HEK293 (cell line): ENCODE data around the gene FHL5.

ENCODE experiments used
- CTCF ChIA-PET: fragments of 350-600 bp; formaldehyde crosslinking; extraction: SDS; loops from one replicate; lab custom pipeline; 2021; ENCODE audit warnings: antibody characterized with exemption; lab: Yijun Ruan, JAX
- POLR2A ChIA-PET: fragments of 300-600 bp; formaldehyde crosslinking; extraction: SDS; loops from one replicate; lab custom pipeline; 2020; ENCODE audit warnings: antibody characterized with exemption, inconsistent platforms; lab: Yijun Ruan, JAX
- H3K27ac ChIP-seq: fragments of 200-500 bp; sonication (Bioruptor generic); 2 replicates; pipeline ENCODE4 v1.5.1; 2014; ENCODE audit warnings: low read depth, low read length, control low read depth, inconsistent platforms; ENCODE audit errors: extremely low read depth
- H3K36me3 ChIP-seq, 2 experiments: fragments of 200-500 bp in 1 of 2; sonication (Bioruptor generic) in 1 of 2; 1 replicate in 1 of 2; 2 replicates in 1 of 2; pipeline ENCODE4 v1.5.1; 2014 to 2017; ENCODE audit warnings: inconsistent platforms in 2 of 2, low read length in 2 of 2; ENCODE audit not compliant: control insufficient read depth in 2 of 2, insufficient read depth in 1 of 2
- H3K4me1 ChIP-seq: fragments of 200-500 bp; sonication (Bioruptor generic); 2 replicates; pipeline ENCODE4 v1.5.1; 2014; ENCODE audit warnings: mild to moderate bottlenecking, low read length, inconsistent platforms; ENCODE audit not compliant: control insufficient read depth, insufficient read depth
- H3K4me3 ChIP-seq: 2 replicates; pipeline ENCODE4 v1.5.1; 2011; ENCODE audit warnings: low read depth, mild to moderate bottlenecking, control low read depth, low read length, moderate library complexity
- H3K9me3 ChIP-seq: fragments of 200-500 bp; sonication (Bioruptor generic); 2 replicates; pipeline ENCODE4 v1.5.1; 2014; ENCODE audit warnings: low read depth, low read length, inconsistent platforms; ENCODE audit not compliant: control insufficient read depth, insufficient read depth
- ELK4 ChIP-seq: IDR thresholded peaks from 2 replicates; pipeline ENCODE4 v1.6.1; 2011; ENCODE audit warnings: mild to moderate bottlenecking, low read depth, low read length, borderline replicate concordance
- GLI4 ChIP-seq: fragments of 450-650 bp; formaldehyde crosslinking; IDR thresholded peaks from 2 replicates; pipeline ENCODE4 v1.5.1; 2016; ENCODE audit warnings: missing biosample characterization, missing genetic modification characterization
- HOXA7 ChIP-seq: sonication (generic); formaldehyde crosslinking; IDR thresholded peaks from 2 replicates; pipeline ENCODE4 v1.8.1; 2022; ENCODE audit warnings: missing genetic modification reagents, borderline replicate concordance
- KLF16 ChIP-seq: fragments of 450-650 bp; formaldehyde crosslinking; IDR thresholded peaks from 2 replicates; pipeline ENCODE4 v1.5.1; 2017; ENCODE audit warnings: missing biosample characterization, missing genetic modification characterization
- OVOL3 ChIP-seq: fragments of 450-650 bp; formaldehyde crosslinking; IDR thresholded peaks from 2 replicates; pipeline ENCODE4 v1.5.1; 2016; ENCODE audit warnings: missing biosample characterization, missing genetic modification characterization
- SALL2 ChIP-seq: fragments of 450-650 bp; formaldehyde crosslinking; IDR thresholded peaks from 2 replicates; pipeline ENCODE4 v1.5.0; 2017; ENCODE audit warnings: missing biosample characterization, mild to moderate bottlenecking, missing genetic modification characterization, borderline replicate concordance
- SCRT2 ChIP-seq: fragments of 450-650 bp; formaldehyde crosslinking; IDR thresholded peaks from 2 replicates; pipeline ENCODE4 v1.5.1; 2016; ENCODE audit warnings: missing biosample characterization, missing genetic modification characterization
- TRIM28 ChIP-seq: IDR thresholded peaks from 2 replicates; pipeline ENCODE4 v1.6.1; 2011; ENCODE audit warnings: low read length, control low read depth, borderline replicate concordance
- ZBTB8A ChIP-seq: fragments of 450-650 bp; formaldehyde crosslinking; IDR thresholded peaks from 2 replicates; pipeline ENCODE4 v1.5.1; 2016; ENCODE audit warnings: missing biosample characterization, missing genetic modification characterization
- ZNF157 ChIP-seq: fragments of 450-650 bp; formaldehyde crosslinking; IDR thresholded peaks from 2 replicates; pipeline ENCODE4 v1.5.1; 2016; ENCODE audit warnings: missing biosample characterization, missing genetic modification characterization
- ZNF174 ChIP-seq: fragments of 450-650 bp; formaldehyde crosslinking; IDR thresholded peaks from 2 replicates; pipeline ENCODE4 v1.5.0; 2017; ENCODE audit warnings: missing biosample characterization, mild to moderate bottlenecking, missing genetic modification characterization
- ZNF354C ChIP-seq: fragments of 450-650 bp; formaldehyde crosslinking; IDR thresholded peaks from 2 replicates; pipeline ENCODE4 v1.5.1; 2016; ENCODE audit warnings: missing biosample characterization, missing genetic modification characterization, low read depth, borderline replicate concordance
- ZNF366 ChIP-seq: fragments of 450-650 bp; formaldehyde crosslinking; conservative IDR thresholded peaks from 2 replicates; pipeline ENCODE4 v1.5.1; 2016; ENCODE audit warnings: missing biosample characterization, missing genetic modification characterization
- ZNF391 ChIP-seq: fragments of 450-650 bp; formaldehyde crosslinking; IDR thresholded peaks from 2 replicates; pipeline ENCODE4 v1.5.1; 2016; ENCODE audit warnings: low read depth, missing biosample characterization, missing genetic modification characterization, borderline replicate concordance
- ZNF530 ChIP-seq: fragments of 450-650 bp; formaldehyde crosslinking; IDR thresholded peaks from 2 replicates; pipeline ENCODE4 v1.5.1; 2016; ENCODE audit warnings: low read depth, missing biosample characterization, missing genetic modification characterization
- ZNF560 ChIP-seq: fragments of 450-650 bp; formaldehyde crosslinking; IDR thresholded peaks from 2 replicates; pipeline ENCODE4 v1.5.1; 2017; ENCODE audit warnings: missing biosample characterization, missing genetic modification characterization, borderline replicate concordance
- ZNF585B ChIP-seq: fragments of 450-650 bp; formaldehyde crosslinking; IDR thresholded peaks from 2 replicates; pipeline ENCODE4 v1.5.1; 2016; ENCODE audit warnings: missing biosample characterization, missing genetic modification characterization
- ZNF624 ChIP-seq: fragments of 450-650 bp; formaldehyde crosslinking; IDR thresholded peaks from 2 replicates; pipeline ENCODE4 v1.5.1; 2017; ENCODE audit warnings: missing biosample characterization, missing genetic modification characterization
- ZNF747 ChIP-seq: fragments of 450-650 bp; formaldehyde crosslinking; IDR thresholded peaks from 2 replicates; pipeline ENCODE4 v1.5.1; 2016; ENCODE audit warnings: missing biosample characterization, missing genetic modification characterization
- ZSCAN23 ChIP-seq: fragments of 450-650 bp; formaldehyde crosslinking; IDR thresholded peaks from 2 replicates; pipeline ENCODE4 v1.5.1; 2016; ENCODE audit warnings: missing biosample characterization, missing genetic modification characterization
- TF ChIP-seq, protein P1 (sequence below): fragments of 450-650 bp; formaldehyde crosslinking; IDR thresholded peaks from 2 replicates; pipeline ENCODE4 v1.5.1; 2016; ENCODE audit warnings: missing biosample characterization, missing genetic modification characterization
- TF ChIP-seq, protein P2 (sequence below): fragments of 450-650 bp; formaldehyde crosslinking; IDR thresholded peaks from 2 replicates; pipeline ENCODE4 v1.5.1; 2016; ENCODE audit warnings: missing biosample characterization, missing genetic modification characterization, borderline replicate concordance
- TF ChIP-seq, protein P3 (sequence below): fragments of 450-650 bp; formaldehyde crosslinking; IDR thresholded peaks from 2 replicates; pipeline ENCODE4 v1.5.1; 2016; ENCODE audit warnings: missing biosample characterization, missing genetic modification characterization

The FHL5 gene

DNA sequence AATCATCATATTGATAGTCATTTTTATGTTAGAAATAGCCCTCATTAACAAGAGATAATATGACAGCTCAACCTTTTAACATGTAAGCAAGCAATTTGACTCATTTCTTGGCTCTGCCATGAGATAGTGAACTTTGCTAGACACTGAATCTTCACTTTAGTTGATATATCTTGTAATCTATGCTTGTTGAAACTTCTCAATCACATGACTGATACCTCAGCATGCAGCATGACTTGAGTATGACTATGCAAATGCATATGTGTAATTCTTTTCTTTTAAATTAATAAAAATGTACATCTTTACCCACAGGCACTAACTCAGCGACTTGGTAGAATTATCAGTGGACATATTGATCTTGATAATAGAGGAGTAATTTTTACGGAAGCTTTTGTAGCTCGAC, 34.7 kb upstream of the FHL5 start:
- TF ChIP-seq ZNF157: no peak
- TF ChIP-seq GLI4 (tag by site-specific recombination): no peak
- TF ChIP-seq ZNF391: no peak
- TF ChIP-seq ZBTB8A (tag by site-specific recombination): no peak
- TF ChIP-seq, protein P1, sequence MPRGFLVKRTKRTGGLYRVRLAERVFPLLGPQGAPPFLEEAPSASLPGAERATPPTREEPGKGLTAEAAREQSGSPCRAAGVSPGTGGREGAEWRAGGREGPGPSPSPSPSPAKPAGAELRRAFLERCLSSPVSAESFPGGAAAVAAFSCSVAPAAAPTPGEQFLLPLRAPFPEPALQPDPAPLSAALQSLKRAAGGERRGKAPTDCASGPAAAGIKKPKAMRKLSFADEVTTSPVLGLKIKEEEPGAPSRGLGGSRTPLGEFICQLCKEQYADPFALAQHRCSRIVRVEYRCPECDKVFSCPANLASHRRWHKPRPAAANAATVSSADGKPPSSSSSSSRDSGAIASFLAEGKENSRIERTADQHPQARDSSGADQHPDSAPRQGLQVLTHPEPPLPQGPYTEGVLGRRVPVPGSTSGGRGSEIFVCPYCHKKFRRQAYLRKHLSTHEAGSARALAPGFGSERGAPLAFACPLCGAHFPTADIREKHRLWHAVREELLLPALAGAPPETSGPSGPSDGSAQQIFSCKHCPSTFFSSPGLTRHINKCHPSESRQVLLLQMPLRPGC (tag by site-specific recombination): no peak
- TF ChIP-seq ZSCAN23 (tag by site-specific recombination): no peak
- no peak for TF ChIP-seq ELK4
- no peak for TF ChIP-seq KLF16 (tag by site-specific recombination)
- no peak for TF ChIP-seq ZNF585B (tag by site-specific recombination)
- TF ChIP-seq SALL2 (tag by site-specific recombination): no peak
- H3K4me1 ChIP-seq: no peaks in the 10 kb centered on the region
- no peak overlapping the region for H3K27ac ChIP-seq
- CTCF ChIA-PET: interaction anchor here (0.6 to 1.2 kb wide), 2 partner anchors 15 to 306 kb away, joined by 3 to 4 read pairs; no protein-coding TSS in a partner anchor
- no peak overlapping the region for H3K4me3 ChIP-seq
- peaks cover 27 to 74% of the 10 kb centered on the region in 2 experiments for H3K36me3 ChIP-seq
- POLR2A ChIA-PET: no interaction called here
- H3K9me3 ChIP-seq: no peaks in the 10 kb centered on the region

DNA sequence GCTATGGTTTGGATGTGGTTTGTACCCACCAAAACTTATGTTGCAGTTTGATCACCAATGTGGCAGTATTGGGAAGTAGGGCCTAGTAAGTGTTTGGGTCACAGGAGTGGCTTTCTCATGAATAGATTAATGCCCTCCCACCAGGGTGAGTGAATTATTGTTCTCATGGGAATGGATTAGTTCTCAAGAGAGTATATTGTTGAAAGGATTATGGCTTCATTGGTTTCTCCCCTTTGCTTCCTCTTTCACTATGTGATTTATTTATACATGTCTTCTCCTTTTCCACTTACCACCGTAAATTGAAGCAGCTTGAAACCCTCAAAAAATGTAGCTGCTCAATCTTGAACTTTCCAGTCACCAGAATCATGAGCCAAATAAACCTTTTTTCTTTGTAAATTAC, 30.5 kb upstream of the FHL5 start:
- Histone ChIP-seq H3K27ac (no peak overlapping the region), H3K4me3 (no peak overlapping the region), H3K9me3 (no peaks in the 10 kb centered on the region), H3K4me1 (no peaks in the 10 kb centered on the region), H3K36me3 (peaks cover 22 to 65% of the 10 kb centered on the region in 2 experiments; a peak in 2 of 3 replicates)
- TF ChIP-seq SCRT2 (tag by site-specific recombination) (no peak), TRIM28 (no peak), ZNF366 (tag by site-specific recombination) (no peak)
- ChIA-PET CTCF (interaction anchor here (0.7 to 1.0 kb wide), 4 partner anchors 12 to 461 kb away, joined by 3 to 4 read pairs (median 4); no protein-coding TSS in a partner anchor), POLR2A (interaction anchor here (2.1 kb wide), 1 partner anchor 10 kb away, joined by 7 read pairs; the partner anchor contains the start of gene UFL1)

DNA sequence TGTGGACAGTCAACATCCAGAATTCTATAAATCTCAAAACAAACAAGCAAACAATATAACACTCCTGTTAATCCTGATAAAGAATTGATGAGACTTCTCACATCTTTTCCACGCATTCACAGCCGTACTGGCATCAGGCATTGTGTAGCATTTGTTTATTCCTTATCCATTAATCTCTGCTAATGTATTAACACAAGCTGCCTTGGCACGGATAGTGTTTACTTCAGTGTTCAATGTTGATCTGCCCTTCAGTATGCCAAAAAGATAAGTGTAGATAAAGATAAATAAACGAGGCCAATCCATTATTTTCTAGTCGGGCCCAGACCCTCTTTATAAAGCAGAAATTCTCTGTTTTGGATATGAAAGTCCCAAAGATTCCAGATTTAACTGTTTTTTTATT, 25.2 kb upstream of the FHL5 start:
- Histone ChIP-seq H3K4me1 (no peaks in the 10 kb centered on the region), H3K27ac (no peak overlapping the region), H3K9me3 (no peaks in the 10 kb centered on the region), H3K4me3 (no peak overlapping the region), H3K36me3 (peaks cover 22 to 47% of the 10 kb centered on the region in 2 experiments; a peak in 2 of 3 replicates)
- ChIA-PET POLR2A (no interaction called here), CTCF (no interaction called here)
- TF ChIP-seq ZNF354C (tag by site-specific recombination): no peak
- TF ChIP-seq ZNF530 (tag by site-specific recombination): no peak
- TF ChIP-seq ZNF560 (tag by site-specific recombination): no peak
- TF ChIP-seq, protein P2, sequence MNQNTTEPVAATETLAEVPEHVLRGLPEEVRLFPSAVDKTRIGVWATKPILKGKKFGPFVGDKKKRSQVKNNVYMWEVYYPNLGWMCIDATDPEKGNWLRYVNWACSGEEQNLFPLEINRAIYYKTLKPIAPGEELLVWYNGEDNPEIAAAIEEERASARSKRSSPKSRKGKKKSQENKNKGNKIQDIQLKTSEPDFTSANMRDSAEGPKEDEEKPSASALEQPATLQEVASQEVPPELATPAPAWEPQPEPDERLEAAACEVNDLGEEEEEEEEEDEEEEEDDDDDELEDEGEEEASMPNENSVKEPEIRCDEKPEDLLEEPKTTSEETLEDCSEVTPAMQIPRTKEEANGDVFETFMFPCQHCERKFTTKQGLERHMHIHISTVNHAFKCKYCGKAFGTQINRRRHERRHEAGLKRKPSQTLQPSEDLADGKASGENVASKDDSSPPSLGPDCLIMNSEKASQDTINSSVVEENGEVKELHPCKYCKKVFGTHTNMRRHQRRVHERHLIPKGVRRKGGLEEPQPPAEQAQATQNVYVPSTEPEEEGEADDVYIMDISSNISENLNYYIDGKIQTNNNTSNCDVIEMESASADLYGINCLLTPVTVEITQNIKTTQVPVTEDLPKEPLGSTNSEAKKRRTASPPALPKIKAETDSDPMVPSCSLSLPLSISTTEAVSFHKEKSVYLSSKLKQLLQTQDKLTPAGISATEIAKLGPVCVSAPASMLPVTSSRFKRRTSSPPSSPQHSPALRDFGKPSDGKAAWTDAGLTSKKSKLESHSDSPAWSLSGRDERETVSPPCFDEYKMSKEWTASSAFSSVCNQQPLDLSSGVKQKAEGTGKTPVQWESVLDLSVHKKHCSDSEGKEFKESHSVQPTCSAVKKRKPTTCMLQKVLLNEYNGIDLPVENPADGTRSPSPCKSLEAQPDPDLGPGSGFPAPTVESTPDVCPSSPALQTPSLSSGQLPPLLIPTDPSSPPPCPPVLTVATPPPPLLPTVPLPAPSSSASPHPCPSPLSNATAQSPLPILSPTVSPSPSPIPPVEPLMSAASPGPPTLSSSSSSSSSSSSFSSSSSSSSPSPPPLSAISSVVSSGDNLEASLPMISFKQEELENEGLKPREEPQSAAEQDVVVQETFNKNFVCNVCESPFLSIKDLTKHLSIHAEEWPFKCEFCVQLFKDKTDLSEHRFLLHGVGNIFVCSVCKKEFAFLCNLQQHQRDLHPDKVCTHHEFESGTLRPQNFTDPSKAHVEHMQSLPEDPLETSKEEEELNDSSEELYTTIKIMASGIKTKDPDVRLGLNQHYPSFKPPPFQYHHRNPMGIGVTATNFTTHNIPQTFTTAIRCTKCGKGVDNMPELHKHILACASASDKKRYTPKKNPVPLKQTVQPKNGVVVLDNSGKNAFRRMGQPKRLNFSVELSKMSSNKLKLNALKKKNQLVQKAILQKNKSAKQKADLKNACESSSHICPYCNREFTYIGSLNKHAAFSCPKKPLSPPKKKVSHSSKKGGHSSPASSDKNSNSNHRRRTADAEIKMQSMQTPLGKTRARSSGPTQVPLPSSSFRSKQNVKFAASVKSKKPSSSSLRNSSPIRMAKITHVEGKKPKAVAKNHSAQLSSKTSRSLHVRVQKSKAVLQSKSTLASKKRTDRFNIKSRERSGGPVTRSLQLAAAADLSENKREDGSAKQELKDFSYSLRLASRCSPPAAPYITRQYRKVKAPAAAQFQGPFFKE: no peak
- TF ChIP-seq ZNF624: no peak
- no peak for TF ChIP-seq ZNF747
- TF ChIP-seq HOXA7: no peak
- no peak for TF ChIP-seq ZNF174 (tag by site-specific recombination)
- TF ChIP-seq, protein P3, sequence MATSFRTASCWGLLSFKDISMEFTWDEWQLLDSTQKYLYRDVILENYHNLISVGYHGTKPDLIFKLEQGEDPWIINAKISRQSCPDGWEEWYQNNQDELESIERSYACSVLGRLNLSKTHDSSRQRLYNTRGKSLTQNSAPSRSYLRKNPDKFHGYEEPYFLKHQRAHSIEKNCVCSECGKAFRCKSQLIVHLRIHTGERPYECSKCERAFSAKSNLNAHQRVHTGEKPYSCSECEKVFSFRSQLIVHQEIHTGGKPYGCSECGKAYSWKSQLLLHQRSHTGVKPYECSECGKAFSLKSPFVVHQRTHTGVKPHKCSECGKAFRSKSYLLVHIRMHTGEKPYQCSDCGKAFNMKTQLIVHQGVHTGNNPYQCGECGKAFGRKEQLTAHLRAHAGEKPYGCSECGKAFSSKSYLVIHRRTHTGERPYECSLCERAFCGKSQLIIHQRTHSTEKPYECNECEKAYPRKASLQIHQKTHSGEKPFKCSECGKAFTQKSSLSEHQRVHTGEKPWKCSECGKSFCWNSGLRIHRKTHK (tag by site-specific recombination): no peak
- no peak for TF ChIP-seq OVOL3 (tag by site-specific recombination)
